Measurements from ENCODE around the gene ACTR8.

DNA sequence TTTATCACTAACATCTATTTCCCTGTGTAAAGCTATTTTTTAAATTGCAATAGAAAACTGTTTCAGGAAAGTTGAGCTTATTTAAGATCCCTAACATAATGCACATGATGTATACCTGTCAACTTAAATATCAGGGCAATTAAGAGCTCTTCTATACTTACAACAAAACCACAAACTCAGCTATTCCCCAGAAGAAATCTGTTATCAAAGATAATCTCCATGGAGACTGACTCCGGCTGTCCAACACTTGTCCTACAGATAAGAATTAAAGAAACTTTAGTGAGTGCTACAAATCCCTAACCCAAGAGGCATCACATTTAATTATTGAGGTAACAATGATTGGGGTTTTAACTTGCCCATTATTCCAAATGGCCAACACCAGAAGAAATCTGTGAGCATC lies 6.3 kb upstream of the ACTR8 start:
- TF ChIP-seq EZH2 (IDR thresholded peaks at IDR 0.05; ENCODE audit: borderline replicate concordance, low read length) (no peak), CTCF (conservative IDR thresholded peaks at IDR 0.05 in 1 of 2, IDR thresholded peaks at IDR 0.05 in 1 of 2; ENCODE audit: extremely low read depth in 1 of 2, insufficient read depth in 1 of 2, low read depth in 1 of 2, low read length in 2 of 2) (no peak)

All from mammary epithelial cell (primary cell).